HL-60 (cell line): ENCODE results near the gene HECW1.

ENCODE experiments used
- POLR2AphosphoS5 ChIP-seq: IDR thresholded peaks from 2 replicates; pipeline ENCODE4 v1.6.1; 2012; ENCODE audit warnings: low read depth
- REST ChIP-seq: IDR thresholded peaks from 2 replicates; pipeline ENCODE4 v1.6.1; 2012; ENCODE audit warnings: low read depth; ENCODE audit not compliant: insufficient replicate concordance

DNA sequence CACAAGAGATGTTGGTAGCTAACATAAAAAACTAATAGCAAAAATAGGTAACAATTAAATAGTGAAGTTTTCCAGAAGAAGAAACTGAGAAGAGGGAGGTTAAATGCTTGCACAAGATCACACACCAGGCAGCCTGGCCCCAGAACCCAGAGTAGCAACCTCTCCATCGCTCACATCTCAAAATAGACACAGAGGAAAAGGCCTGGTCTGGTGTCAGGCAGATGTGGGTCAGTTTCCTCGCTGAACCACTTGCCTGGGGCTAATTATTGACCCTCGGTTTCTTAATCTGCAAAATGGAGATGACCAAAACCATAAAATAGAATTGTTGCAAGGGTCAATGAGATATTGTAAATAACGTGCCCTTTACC, 425.9 kb downstream of the HECW1 start:
- no peak for TF ChIP-seq POLR2AphosphoS5
- no peak for TF ChIP-seq REST
